Fibroblast of gingiva (primary cell): ENCODE results near the gene CYP11A1.
A peak's percentile ranks its signal among the peaks of the same experiment; 100 is the strongest.

Experiments
- DNase-seq: peaks from one replicate; pipeline ENCODE4 v3.0.0-alpha.2; 2011; ENCODE audit warnings: low read depth

Gene CYP11A1

GRCh38 chr15:74300057-74300795, 67.2 kb downstream of the CYP11A1 start:
- no peak for DNase-seq

- no peak for DNase-seq
Observed at GRCh38 chr15:74297887-74298286, 69.6 kb downstream of the CYP11A1 start.

- no peak for DNase-seq
Observed at GRCh38 chr15:74295800-74296199, 71.6 kb downstream of the CYP11A1 start.

GRCh38 chr15:74294010-74294409, 73.4 kb downstream of the CYP11A1 start:
- no peak for DNase-seq

- DNase-seq, result no peak
Observed at GRCh38 chr15:74293021-74293810, 74.2 kb downstream of the CYP11A1 start.

- peak; percentile 40 for DNase-seq
Observed at GRCh38 chr15:74291101-74292071, 76.1 kb downstream of the CYP11A1 start.

GRCh38 chr15:74290645-74291044, 76.8 kb downstream of the CYP11A1 start:
- DNase-seq, result no peak

GRCh38 chr15:74289671-74290070, 77.8 kb downstream of the CYP11A1 start:
- no peak for DNase-seq
